HepG2 (cell line): ENCODE measurements around the gene ETNK1. TPM values are rescaled to one million over a fixed set of nuclear protein-coding genes. Genes with fewer than 3 reads are reported as not detected.

Experiments
- CBX5 ChIP-seq: sonication (generic); formaldehyde crosslinking; IDR thresholded peaks from 2 replicates; pipeline ENCODE4 v1.4.0; 2020; ENCODE audit warnings: missing genetic modification reagents, borderline replicate concordance
- FIP1L1 ChIP-seq: fragments of 200-400 bp; formaldehyde crosslinking; IDR thresholded peaks from 2 replicates; pipeline ENCODE4 v1.6.1; 2018; ENCODE audit warnings: low read depth, mild to moderate bottlenecking, low read length, moderate library complexity, borderline replicate concordance; ENCODE audit not compliant: insufficient read depth
- PPARG ChIP-seq: conservative IDR thresholded peaks from 2 replicates; pipeline ENCODE4 v1.6.1; 2016; ENCODE audit warnings: missing biosample characterization, missing genetic modification reagents
- TEAD3 ChIP-seq: optimal IDR thresholded peaks from 2 replicates; pipeline ENCODE3; 2016; ENCODE audit warnings: borderline replicate concordance
- TSC22D2 ChIP-seq: sonication (generic); formaldehyde crosslinking; IDR thresholded peaks from 2 replicates; pipeline ENCODE4 v1.5.1; 2020; ENCODE audit warnings: missing genetic modification reagents, mild to moderate bottlenecking, borderline replicate concordance
- ZFY ChIP-seq: sonication (generic); formaldehyde crosslinking; IDR thresholded peaks from 2 replicates; pipeline ENCODE4 v1.4.0; 2020; ENCODE audit warnings: missing genetic modification reagents
- ZMYM3 ChIP-seq: sonication (generic); formaldehyde crosslinking; IDR thresholded peaks from 2 replicates; pipeline ENCODE4 v1.5.1; 2020; ENCODE audit warnings: mild to moderate bottlenecking, missing genetic modification reagents
- ZNF138 ChIP-seq: sonication (generic); formaldehyde crosslinking; IDR thresholded peaks from 2 replicates; pipeline ENCODE4 v1.5.0; 2020; ENCODE audit warnings: mild to moderate bottlenecking, low read depth, missing genetic modification reagents
- ZNF570 ChIP-seq: sonication (generic); formaldehyde crosslinking; IDR thresholded peaks from 2 replicates; pipeline ENCODE4 v1.4.0; 2020; ENCODE audit warnings: mild to moderate bottlenecking, missing genetic modification reagents, borderline replicate concordance
- ZNF782 ChIP-seq: sonication (generic); formaldehyde crosslinking; IDR thresholded peaks from 2 replicates; pipeline ENCODE4 v1.4.0; 2020; ENCODE audit warnings: missing genetic modification reagents, mild to moderate bottlenecking, borderline replicate concordance
- ZSCAN30 ChIP-seq: sonication (generic); formaldehyde crosslinking; IDR thresholded peaks from 2 replicates; pipeline ENCODE4 v1.5.0; 2020; ENCODE audit warnings: mild to moderate bottlenecking, missing genetic modification reagents
- polyA plus RNA-seq, 8 experiments: library from polyadenylated mRNA; depleted of rRNA in 3 of 8; stranded (reverse) in 7 of 8; unstranded in 1 of 8; fragments of >200 nt; fragmentation: Illumina TruSeq in 4 of 8; extraction: Trizol in 4 of 8; gene quantifications; 2 replicates each; pipeline versions ENCODE4 v1.2.1 to v1.2.3, GENCODE V29; 2011 to 2016; ENCODE audit warnings: low read depth in 4 of 8, missing spikeins in 1 of 8, mixed read lengths in 1 of 8; ENCODE audit not compliant: insufficient read depth in 1 of 8
- total RNA-seq, 5 experiments: library from RNA; depleted of rRNA; stranded (reverse); fragments of >200 nt; fragmentation: Illumina TruSeq; extraction: Trizol; gene quantifications; 2 replicates each; pipeline ENCODE4 v1.2.3, GENCODE V29; 2016; ENCODE audit warnings: low read depth in 1 of 5
- TF ChIP-seq, protein P1 (sequence below): sonication (generic); formaldehyde crosslinking; IDR thresholded peaks from 2 replicates; pipeline ENCODE4 v1.4.0; 2020; ENCODE audit warnings: missing genetic modification reagents, borderline replicate concordance
- TF ChIP-seq, protein P2 (sequence below): sonication (generic); formaldehyde crosslinking; IDR thresholded peaks from 2 replicates; pipeline ENCODE4 v1.4.0; 2020; ENCODE audit warnings: low read depth, mild to moderate bottlenecking, missing genetic modification reagents
- TF ChIP-seq, protein P3 (sequence below): sonication (generic); formaldehyde crosslinking; IDR thresholded peaks from 2 replicates; pipeline ENCODE4 v1.5.0; 2020; ENCODE audit warnings: missing genetic modification reagents
- TF ChIP-seq, protein P4 (sequence below): sonication (generic); formaldehyde crosslinking; IDR thresholded peaks from 2 replicates; pipeline ENCODE4 v1.8.0; 2023; ENCODE audit warnings: mild to moderate bottlenecking, missing genetic modification reagents
- TF ChIP-seq, protein P5 (sequence below): IDR thresholded peaks from 2 replicates; pipeline ENCODE4 v1.6.1; 2016; ENCODE audit warnings: missing genetic modification reagents, missing compliant biosample characterization
- TF ChIP-seq, protein P6 (sequence below): IDR thresholded peaks from 2 replicates; pipeline ENCODE4 v1.6.1; 2016; ENCODE audit warnings: missing compliant biosample characterization, missing genetic modification reagents, borderline replicate concordance

ETNK1 gene
- total and polyA plus RNA-seq, 2 of the 13 experiments (the other 11 are each of a cell fraction or from before 2014, with no cell fraction given), result 14.4 to 55.7 TPM

DNA sequence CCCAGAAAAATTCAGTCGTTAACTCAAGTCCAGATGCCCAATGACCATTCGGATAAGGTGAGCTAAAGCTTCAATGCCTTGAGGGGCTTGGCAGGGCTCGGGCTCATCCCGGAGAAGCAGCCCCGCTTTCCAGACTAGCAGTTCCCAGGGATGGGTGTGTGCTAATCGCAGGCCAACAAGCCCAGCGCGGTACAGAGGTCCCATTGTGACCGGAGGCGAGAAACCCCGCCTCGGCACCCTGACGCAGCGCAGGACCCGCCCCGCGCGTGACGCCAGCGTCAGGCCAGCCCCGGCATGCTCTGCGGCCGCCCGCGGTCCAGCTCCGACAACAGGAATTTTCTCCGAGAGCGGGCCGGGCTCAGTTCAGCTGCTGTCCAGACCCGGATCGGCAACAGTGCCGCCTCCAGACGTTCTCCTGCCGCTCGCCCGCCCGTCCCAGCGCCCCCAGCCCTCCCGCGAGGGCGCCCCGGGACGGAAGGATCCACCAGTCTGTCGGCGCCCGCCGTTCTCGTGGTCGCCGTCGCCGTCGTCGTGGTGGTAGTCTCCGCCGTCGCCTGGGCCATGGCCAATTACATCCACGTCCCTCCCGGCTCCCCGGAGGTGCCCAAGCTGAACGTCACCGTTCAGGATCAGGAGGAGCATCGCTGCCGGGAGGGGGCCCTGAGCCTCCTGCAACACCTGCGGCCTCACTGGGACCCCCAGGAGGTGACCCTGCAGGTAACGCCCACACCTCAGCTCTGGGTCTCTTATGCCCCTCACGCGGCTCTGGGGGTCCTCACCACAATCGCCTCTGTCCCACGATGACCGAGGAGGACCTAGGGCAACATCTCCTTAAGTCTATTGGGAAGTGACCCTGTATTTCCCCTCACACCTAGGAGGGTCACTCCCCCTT is at the start of gene ETNK1 (continued):
- TF ChIP-seq, protein P1, sequence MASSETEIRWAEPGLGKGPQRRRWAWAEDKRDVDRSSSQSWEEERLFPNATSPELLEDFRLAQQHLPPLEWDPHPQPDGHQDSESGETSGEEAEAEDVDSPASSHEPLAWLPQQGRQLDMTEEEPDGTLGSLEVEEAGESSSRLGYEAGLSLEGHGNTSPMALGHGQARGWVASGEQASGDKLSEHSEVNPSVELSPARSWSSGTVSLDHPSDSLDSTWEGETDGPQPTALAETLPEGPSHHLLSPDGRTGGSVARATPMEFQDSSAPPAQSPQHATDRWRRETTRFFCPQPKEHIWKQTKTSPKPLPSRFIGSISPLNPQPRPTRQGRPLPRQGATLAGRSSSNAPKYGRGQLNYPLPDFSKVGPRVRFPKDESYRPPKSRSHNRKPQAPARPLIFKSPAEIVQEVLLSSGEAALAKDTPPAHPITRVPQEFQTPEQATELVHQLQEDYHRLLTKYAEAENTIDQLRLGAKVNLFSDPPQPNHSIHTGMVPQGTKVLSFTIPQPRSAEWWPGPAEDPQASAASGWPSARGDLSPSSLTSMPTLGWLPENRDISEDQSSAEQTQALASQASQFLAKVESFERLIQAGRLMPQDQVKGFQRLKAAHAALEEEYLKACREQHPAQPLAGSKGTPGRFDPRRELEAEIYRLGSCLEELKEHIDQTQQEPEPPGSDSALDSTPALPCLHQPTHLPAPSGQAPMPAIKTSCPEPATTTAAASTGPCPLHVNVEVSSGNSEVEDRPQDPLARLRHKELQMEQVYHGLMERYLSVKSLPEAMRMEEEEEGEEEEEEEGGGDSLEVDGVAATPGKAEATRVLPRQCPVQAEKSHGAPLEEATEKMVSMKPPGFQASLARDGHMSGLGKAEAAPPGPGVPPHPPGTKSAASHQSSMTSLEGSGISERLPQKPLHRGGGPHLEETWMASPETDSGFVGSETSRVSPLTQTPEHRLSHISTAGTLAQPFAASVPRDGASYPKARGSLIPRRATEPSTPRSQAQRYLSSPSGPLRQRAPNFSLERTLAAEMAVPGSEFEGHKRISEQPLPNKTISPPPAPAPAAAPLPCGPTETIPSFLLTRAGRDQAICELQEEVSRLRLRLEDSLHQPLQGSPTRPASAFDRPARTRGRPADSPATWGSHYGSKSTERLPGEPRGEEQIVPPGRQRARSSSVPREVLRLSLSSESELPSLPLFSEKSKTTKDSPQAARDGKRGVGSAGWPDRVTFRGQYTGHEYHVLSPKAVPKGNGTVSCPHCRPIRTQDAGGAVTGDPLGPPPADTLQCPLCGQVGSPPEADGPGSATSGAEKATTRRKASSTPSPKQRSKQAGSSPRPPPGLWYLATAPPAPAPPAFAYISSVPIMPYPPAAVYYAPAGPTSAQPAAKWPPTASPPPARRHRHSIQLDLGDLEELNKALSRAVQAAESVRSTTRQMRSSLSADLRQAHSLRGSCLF (CRISPR knock-in tag), result peak; percentile 76; the same call in 1 of the 2 replicates
- TF ChIP-seq TEAD3, result peak; percentile 84
- peak; percentile 60; the same call in 1 of the 2 replicates for TF ChIP-seq ZNF570 (CRISPR knock-in tag)
- TF ChIP-seq FIP1L1, result no peak
- 0 out of 2 replicates have a peak, but pooled peaks have one; percentile 28 for TF ChIP-seq TSC22D2 (CRISPR knock-in tag)
- TF ChIP-seq, protein P2, sequence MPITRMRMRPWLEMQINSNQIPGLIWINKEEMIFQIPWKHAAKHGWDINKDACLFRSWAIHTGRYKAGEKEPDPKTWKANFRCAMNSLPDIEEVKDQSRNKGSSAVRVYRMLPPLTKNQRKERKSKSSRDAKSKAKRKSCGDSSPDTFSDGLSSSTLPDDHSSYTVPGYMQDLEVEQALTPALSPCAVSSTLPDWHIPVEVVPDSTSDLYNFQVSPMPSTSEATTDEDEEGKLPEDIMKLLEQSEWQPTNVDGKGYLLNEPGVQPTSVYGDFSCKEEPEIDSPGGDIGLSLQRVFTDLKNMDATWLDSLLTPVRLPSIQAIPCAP (CRISPR knock-in tag), result peak; percentile 70; the same call in 1 of the 2 replicates
- TF ChIP-seq, protein P3, sequence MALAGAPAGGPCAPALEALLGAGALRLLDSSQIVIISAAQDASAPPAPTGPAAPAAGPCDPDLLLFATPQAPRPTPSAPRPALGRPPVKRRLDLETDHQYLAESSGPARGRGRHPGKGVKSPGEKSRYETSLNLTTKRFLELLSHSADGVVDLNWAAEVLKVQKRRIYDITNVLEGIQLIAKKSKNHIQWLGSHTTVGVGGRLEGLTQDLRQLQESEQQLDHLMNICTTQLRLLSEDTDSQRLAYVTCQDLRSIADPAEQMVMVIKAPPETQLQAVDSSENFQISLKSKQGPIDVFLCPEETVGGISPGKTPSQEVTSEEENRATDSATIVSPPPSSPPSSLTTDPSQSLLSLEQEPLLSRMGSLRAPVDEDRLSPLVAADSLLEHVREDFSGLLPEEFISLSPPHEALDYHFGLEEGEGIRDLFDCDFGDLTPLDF (CRISPR knock-in tag), result 0 out of 2 replicates have a peak, but pooled peaks have one; percentile 60
- peak; percentile 56; the same call in 1 of the 2 replicates for TF ChIP-seq PPARG
- peak; percentile 92 for TF ChIP-seq ZNF138
- 0 out of 2 replicates have a peak, but pooled peaks have one; percentile 14 for TF ChIP-seq ZMYM3 (CRISPR knock-in tag)
- peak; percentile 57; the same call in 1 of the 2 replicates for TF ChIP-seq ZNF782 (CRISPR knock-in tag)
- TF ChIP-seq, protein P4, sequence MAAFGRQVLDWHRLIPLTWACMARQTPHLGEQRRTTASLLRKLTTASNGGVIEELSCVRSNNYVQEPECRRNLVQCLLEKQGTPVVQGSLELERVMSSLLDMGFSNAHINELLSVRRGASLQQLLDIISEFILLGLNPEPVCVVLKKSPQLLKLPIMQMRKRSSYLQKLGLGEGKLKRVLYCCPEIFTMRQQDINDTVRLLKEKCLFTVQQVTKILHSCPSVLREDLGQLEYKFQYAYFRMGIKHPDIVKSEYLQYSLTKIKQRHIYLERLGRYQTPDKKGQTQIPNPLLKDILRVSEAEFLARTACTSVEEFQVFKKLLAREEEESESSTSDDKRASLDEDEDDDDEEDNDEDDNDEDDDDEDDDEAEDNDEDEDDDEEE (CRISPR knock-in tag), result peak; percentile 90
- no peak for TF ChIP-seq ZSCAN30 (CRISPR knock-in tag)
- TF ChIP-seq, protein P5, sequence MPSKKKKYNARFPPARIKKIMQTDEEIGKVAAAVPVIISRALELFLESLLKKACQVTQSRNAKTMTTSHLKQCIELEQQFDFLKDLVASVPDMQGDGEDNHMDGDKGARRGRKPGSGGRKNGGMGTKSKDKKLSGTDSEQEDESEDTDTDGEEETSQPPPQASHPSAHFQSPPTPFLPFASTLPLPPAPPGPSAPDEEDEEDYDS (CRISPR knock-in tag), result peak; percentile 89
- no peak; the same call in 1 of the 2 replicates for TF ChIP-seq CBX5
- TF ChIP-seq ZFY, result peak; percentile 95
- TF ChIP-seq, protein P6, sequence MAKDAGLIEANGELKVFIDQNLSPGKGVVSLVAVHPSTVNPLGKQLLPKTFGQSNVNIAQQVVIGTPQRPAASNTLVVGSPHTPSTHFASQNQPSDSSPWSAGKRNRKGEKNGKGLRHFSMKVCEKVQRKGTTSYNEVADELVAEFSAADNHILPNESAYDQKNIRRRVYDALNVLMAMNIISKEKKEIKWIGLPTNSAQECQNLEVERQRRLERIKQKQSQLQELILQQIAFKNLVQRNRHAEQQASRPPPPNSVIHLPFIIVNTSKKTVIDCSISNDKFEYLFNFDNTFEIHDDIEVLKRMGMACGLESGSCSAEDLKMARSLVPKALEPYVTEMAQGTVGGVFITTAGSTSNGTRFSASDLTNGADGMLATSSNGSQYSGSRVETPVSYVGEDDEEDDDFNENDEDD, result peak; percentile 68; the same call in 1 of the 2 replicates
